Upper lobe of right lung (tissue), 1 donor: ENCODE results near the gene CLSTN2. TPM values are rescaled to one million over a fixed set of nuclear protein-coding genes. Genes with fewer than 3 reads are reported as not detected.

Experiments
- ATAC-seq: fragments of 200-7000 bp; cut with Tn5 transposase; one replicate; pipeline ENCODE4 v1.9.1; 2020; ENCODE audit warnings: mild to moderate bottlenecking, moderate library complexity
- DNase-seq: peaks from one replicate; pipeline ENCODE4 v3.0.0-alpha.2; 2020
- H3K27ac ChIP-seq: fragments of 200-600 bp; one replicate; pipeline ENCODE4 v1.8.0; 2022
- H3K27me3 ChIP-seq: fragments of 200-600 bp; one replicate; pipeline ENCODE4 v1.8.0; 2022; ENCODE audit warnings: mild to moderate bottlenecking
- H3K36me3 ChIP-seq: fragments of 200-600 bp; one replicate; pipeline ENCODE4 v1.8.0; 2022
- H3K4me1 ChIP-seq: fragments of 200-600 bp; one replicate; pipeline ENCODE4 v1.8.0; 2022
- H3K4me3 ChIP-seq: fragments of 200-600 bp; one replicate; pipeline ENCODE4 v1.8.0; 2022; ENCODE audit warnings: mild to moderate bottlenecking
- H3K9me3 ChIP-seq: fragments of 200-600 bp; one replicate; pipeline ENCODE4 v1.8.0; 2022
- CTCF ChIP-seq: fragments of 200-600 bp; IDR thresholded peaks from one replicate; pipeline ENCODE4 v1.8.0; 2022; ENCODE audit warnings: antibody characterized with exemption
- intact Hi-C: fragments of 100-400 bp; cut with DNase I; formaldehyde crosslinking; loops from one replicate; pipeline ENCODE4 v1.11.0; 2022
- total RNA-seq: library from RNA; stranded (reverse); fragmentation: NEBNext Ultra II Directional; extraction: Animal tissue kit (Norgen Biotek cat#: 25700); gene quantifications from one replicate; pipeline ENCODE4 v1.2.1, GENCODE V29; 2021
- donor health status: DM: no; HTN: yes; CAD: no; lungs with severe emphysema.

The CLSTN2 gene
- total RNA-seq, 1 donor from 2014 or later, result 3.0 TPM

- DNase-seq, result no peak
- no peak for ATAC-seq
- Histone ChIP-seq H3K4me3 (no peak overlapping the region), H3K9me3 (no peaks in the 10 kb centered on the region), H3K4me1 (no peaks in the 10 kb centered on the region), H3K27ac (no peak overlapping the region), H3K36me3 (no peaks in the 10 kb centered on the region), H3K27me3 (no peaks in the 10 kb centered on the region)
- no peak for TF ChIP-seq CTCF
- intact Hi-C loops, result no loop called here
Measured at GRCh38 chr3:140455521-140456214, 520.7 kb downstream of the CLSTN2 start.

DNA sequence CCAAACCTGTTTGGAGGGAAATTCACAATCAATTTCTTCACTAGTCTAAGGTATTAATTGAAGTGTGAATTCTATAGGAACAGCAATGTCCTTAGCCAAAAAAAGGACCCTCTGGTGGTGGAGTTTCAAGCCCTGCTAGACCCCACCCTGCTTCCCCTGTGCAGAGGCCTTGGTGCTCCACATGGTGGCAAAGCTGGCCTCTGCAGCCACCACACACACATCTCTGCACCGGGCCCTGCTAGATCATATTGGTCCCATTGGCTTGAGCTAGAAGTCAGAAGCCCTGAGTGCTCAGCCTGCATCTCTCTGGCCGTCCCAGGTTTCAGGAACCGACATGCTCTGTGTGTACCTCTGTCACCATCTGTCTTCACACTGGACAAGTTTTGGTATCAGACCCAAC, 522.0 kb downstream of the CLSTN2 start:
- no peak overlapping the region for H3K27ac ChIP-seq
- no peak for TF ChIP-seq CTCF

DNA sequence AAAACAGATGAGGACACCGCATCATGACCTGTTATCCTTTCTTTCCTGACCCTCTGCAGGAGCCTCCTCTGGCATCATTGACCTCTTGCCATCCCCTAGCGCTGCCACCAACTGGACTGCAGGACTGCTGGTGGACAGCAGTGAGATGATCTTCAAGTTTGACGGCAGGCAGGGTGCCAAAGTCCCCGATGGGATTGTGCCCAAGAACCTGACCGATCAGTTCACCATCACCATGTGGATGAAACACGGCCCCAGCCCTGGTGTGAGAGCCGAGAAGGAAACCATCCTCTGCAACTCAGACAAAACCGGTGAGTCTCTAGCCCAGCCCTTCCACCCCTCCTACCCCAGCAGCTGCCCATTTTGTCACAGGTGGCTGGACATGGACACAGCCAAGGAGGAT, 524.5 kb downstream of the CLSTN2 start:
- H3K27me3 ChIP-seq, result no peaks in the 10 kb centered on the region

More for the DNA sequence above, 522.0 kb downstream of the CLSTN2 start:
- no peak for DNase-seq
- no peaks in the 10 kb centered on the region for H3K36me3 ChIP-seq
- intact Hi-C loops, result no loop called here
- H3K9me3 ChIP-seq, result no peaks in the 10 kb centered on the region
- no peak overlapping the region for H3K4me3 ChIP-seq
- ATAC-seq, result no peak
- H3K27me3 ChIP-seq, result no peaks in the 10 kb centered on the region
- no peaks in the 10 kb centered on the region for H3K4me1 ChIP-seq

GRCh38 chr3:140461250-140461649, 526.3 kb downstream of the CLSTN2 start:
- H3K36me3 ChIP-seq, result no peaks in the 10 kb centered on the region
- no peak for TF ChIP-seq CTCF
- H3K27me3 ChIP-seq, result no peaks in the 10 kb centered on the region
- no peak for ATAC-seq
- DNase-seq, result no peak
- H3K9me3 ChIP-seq, result no peaks in the 10 kb centered on the region
- no peak overlapping the region for H3K27ac ChIP-seq
- no peak overlapping the region for H3K4me3 ChIP-seq
- intact Hi-C loops, result no loop called here
- no peaks in the 10 kb centered on the region for H3K4me1 ChIP-seq

More for the DNA sequence above, 524.5 kb downstream of the CLSTN2 start:
- no peaks in the 10 kb centered on the region for H3K9me3 ChIP-seq
- no peak for ATAC-seq
- no peak for DNase-seq
- TF ChIP-seq CTCF, result no peak
- intact Hi-C loops, result no loop called here
- no peak overlapping the region for H3K27ac ChIP-seq
- H3K4me1 ChIP-seq, result no peaks in the 10 kb centered on the region
- H3K36me3 ChIP-seq, result no peaks in the 10 kb centered on the region
- H3K4me3 ChIP-seq, result no peak overlapping the region

DNA sequence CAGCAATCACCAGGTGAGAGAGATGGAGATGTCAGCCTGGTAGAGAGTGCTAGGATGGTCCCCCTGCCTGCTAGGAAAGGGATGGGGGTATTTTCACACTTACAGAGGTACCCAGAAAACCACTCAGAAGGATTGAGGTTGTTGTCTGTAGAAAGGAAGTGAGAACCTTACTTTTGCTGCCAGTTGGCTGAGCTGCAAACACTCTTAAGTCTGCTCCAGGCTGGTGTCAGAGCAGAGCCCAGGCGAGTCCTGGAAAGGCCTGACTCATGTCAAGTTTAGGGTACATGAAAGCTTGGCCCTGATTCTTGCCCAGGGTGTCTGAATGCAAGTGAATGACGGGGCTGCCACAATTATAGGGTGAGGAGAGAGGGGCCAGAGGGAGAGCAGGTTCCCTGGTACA, 528.4 kb downstream of the CLSTN2 start:
- no peaks in the 10 kb centered on the region for H3K36me3 ChIP-seq
- no peak for TF ChIP-seq CTCF
- DNase-seq (no peak), ATAC-seq (no peak)
- H3K4me1 ChIP-seq, result no peaks in the 10 kb centered on the region
- H3K27ac ChIP-seq, result no peak overlapping the region
- intact Hi-C loops, result no loop called here
- H3K27me3 ChIP-seq, result no peaks in the 10 kb centered on the region
- H3K4me3 ChIP-seq, result no peak overlapping the region
- H3K9me3 ChIP-seq, result no peaks in the 10 kb centered on the region

DNA sequence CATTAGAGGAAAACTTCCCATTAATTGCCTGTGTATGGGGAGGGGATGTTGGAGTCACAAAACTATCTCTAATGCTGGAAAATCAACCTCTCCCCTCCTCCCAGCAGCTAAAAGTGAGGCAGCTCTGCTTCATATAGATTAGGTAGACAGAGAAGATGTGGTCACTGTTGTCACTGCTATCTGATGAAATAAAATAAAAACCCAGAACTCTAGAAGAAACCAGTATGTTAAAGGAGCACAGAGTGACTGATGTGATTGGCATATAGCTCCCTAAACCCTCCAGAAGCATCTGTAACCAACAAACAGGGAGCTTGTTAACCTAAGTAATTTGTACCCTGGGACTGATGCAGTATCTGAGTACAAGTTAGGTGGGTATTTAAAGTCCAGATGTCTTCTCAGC, 531.0 kb downstream of the CLSTN2 start:
- DNase-seq (no peak), ATAC-seq (no peak)
- no peaks in the 10 kb centered on the region for H3K4me1 ChIP-seq
- H3K9me3 ChIP-seq, result no peaks in the 10 kb centered on the region
- H3K4me3 ChIP-seq, result no peak overlapping the region
- no peak overlapping the region for H3K27ac ChIP-seq
- TF ChIP-seq CTCF, result no peak
- H3K36me3 ChIP-seq, result no peaks in the 10 kb centered on the region
- intact Hi-C loops, result no loop called here
- no peaks in the 10 kb centered on the region for H3K27me3 ChIP-seq
